Fibroblast of mammary gland (primary cell): ENCODE measurements around the gene MYRIP.

Experiments
- DNase-seq: peaks from one replicate; pipeline ENCODE4 v3.0.0-alpha.2; 2010; ENCODE audit warnings: low read depth
- H3K4me3 ChIP-seq: 2 replicates; pipeline ENCODE4 v1.5.1; 2011; ENCODE audit warnings: low read depth, mild to moderate bottlenecking, low read length, moderate library complexity; ENCODE audit not compliant: control insufficient read depth
- TF ChIP-seq, protein P1 (sequence below): conservative IDR thresholded peaks from 2 replicates; pipeline ENCODE4 v1.5.1; 2011; ENCODE audit warnings: low read depth, low read length, inconsistent platforms; ENCODE audit not compliant: control insufficient read depth, insufficient read depth

The MYRIP gene

DNA sequence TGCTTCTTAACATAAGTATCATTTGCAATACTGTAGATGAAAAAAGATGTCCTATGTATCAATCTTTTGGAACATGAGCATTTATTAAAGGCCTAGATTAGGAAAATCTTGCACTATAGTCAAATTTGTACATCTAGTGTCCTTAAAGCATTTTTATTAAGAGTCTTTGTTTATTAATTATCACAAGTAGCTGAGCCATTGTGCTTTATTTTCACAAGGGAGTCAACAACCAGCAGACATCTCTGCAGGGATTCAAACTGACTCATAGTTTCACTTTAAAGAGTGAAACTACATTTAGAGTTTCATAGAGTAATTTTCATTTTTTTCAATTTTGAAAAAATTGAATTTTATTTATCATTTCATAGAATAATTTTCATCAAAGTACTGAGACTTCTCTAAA is 405.6 kb downstream of the MYRIP start:
- no peak for DNase-seq
- H3K4me3 ChIP-seq, result no peak overlapping the region
- TF ChIP-seq, protein P1, sequence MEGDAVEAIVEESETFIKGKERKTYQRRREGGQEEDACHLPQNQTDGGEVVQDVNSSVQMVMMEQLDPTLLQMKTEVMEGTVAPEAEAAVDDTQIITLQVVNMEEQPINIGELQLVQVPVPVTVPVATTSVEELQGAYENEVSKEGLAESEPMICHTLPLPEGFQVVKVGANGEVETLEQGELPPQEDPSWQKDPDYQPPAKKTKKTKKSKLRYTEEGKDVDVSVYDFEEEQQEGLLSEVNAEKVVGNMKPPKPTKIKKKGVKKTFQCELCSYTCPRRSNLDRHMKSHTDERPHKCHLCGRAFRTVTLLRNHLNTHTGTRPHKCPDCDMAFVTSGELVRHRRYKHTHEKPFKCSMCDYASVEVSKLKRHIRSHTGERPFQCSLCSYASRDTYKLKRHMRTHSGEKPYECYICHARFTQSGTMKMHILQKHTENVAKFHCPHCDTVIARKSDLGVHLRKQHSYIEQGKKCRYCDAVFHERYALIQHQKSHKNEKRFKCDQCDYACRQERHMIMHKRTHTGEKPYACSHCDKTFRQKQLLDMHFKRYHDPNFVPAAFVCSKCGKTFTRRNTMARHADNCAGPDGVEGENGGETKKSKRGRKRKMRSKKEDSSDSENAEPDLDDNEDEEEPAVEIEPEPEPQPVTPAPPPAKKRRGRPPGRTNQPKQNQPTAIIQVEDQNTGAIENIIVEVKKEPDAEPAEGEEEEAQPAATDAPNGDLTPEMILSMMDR, result no peak

- no peak for DNase-seq
- TF ChIP-seq, protein P1, result no peak
Observed at GRCh38 chr3:40216471-40216870, 407.1 kb downstream of the MYRIP start.

GRCh38 chr3:40223856-40224255 is 414.4 kb downstream of the MYRIP start:
- H3K4me3 ChIP-seq, result no peak overlapping the region
- TF ChIP-seq, protein P1, result no peak
- no peak for DNase-seq

More at GRCh38 chr3:40216471-40216870, 407.1 kb downstream of the MYRIP start:
- H3K4me3 ChIP-seq, result no peak overlapping the region

DNA sequence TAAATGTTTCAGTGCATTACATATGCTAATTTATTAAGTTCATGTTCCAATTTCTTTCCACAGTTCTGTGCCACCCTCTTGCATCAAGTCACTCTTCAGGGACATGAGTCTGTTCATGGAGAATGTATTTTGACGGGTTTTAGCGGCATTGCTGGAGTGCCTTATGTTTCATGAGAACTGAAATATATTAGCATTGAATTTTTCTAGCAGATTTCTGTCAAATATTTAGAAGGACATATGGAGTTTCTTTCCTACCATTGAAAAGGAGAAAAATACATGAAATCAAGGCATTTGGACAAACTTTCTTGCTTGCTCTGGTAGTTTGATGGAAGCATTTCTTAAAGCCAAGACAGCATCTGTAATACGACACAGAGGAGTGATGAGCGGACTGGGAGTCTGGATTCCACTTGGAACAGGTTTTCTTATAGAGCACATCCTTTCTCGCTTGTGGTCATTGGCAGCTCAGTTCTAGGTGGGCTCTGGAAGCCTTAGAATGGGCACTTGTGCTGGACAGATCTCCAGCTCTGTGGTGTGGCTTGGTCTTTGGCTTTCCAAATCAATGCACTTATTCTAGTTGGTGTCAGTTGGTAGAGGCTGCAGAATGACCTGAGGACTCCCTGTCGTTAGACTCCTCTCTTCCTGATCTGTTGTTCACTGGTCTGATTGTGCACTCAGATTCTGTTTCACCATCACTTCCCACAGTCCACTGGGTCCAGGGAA is 415.5 kb downstream of the MYRIP start:
- DNase-seq, result no peak
- TF ChIP-seq, protein P1, result no peak

GRCh38 chr3:40226636-40227035 is 417.2 kb downstream of the MYRIP start:
- H3K4me3 ChIP-seq, result no peak overlapping the region
- TF ChIP-seq, protein P1, result no peak
- DNase-seq, result no peak

More for the DNA sequence above, 415.5 kb downstream of the MYRIP start:
- H3K4me3 ChIP-seq, result no peak overlapping the region

GRCh38 chr3:40228792-40229350 is 419.5 kb downstream of the MYRIP start:
- TF ChIP-seq, protein P1, result no peak
- DNase-seq, result no peak
- no peak overlapping the region for H3K4me3 ChIP-seq
